ENCODE measurements around the gene AMPH. TPM values are rescaled to one million over a fixed set of nuclear protein-coding genes. Genes with fewer than 3 reads are reported as not detected.

Gene AMPH
- total RNA-seq, 1 donor: not detected

- no peak for DNase-seq (ENCODE audit: low read depth in 2 of 3, low spot score in 2 of 3)
These were observed 153.8 kb downstream of the AMPH start for GRCh38 chr7:38477333-38477732.

- DNase-seq (ENCODE audit: low read depth in 2 of 3, low spot score in 2 of 3): no peak
These were observed 154.4 kb downstream of the AMPH start for GRCh38 chr7:38476764-38477163.

DNA sequence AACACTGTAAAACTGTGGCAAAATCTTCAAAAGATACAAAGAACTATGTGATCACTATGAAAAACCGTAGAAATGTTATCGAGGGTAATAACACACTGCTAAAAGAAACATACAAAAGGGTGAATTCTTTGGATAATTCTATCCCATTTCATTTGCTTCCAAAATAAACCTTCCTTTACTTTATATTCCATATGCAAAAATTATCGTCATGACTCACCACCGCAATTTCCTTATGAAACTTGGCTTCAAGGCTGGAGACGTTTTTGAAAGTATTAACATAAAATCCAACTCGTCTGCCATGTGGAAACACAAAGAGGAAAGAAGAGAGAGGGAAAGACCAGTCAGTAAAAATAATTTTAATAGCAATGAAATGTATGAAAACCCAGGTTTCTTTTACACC is 165.2 kb downstream of the AMPH start:
- DNase-seq (ENCODE audit: low read depth in 2 of 3, low spot score in 2 of 3): no peak

DNA sequence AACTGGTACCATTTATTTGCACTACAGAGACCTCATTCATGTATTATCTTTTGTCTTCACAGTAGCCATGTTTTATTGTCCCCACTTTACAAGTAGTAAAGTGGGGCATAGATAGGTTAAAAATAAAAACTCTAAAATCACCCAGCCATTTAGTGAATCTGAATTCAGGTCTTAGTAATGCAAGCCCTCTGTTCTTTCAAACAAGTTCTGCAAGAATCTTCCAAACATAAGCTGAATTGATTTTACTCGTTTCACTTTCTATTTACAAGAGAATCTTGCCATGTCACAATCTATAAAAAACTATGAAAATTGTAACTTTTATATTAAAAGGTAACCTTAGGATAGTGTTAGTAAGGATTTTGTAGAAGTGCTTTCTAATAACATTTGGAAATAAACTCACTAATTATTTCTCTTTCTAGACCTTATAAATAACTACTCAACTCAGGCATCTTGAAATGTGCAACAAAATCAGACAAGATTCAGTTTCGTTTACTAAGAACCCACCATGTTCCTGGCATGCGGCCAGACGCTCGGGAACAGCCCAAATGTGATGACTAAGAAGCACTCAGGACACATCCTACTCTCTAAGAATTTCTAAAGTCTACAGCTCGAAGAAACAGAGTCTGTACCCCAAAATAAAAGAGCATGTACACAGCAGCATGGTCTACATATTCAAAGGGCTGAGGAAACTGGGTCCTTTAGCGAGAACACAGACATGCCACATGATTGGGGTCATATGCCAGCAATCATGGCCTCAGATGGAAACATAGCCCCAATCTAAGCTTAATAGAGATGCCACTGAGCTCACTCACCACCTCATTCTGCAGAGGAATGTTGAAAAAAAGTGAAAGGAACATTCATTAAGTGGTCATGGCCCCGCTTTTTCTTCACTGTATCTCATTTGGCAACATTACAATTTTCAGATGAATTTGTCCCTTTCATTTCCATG is 167.6 kb downstream of the AMPH start:
- peak; percentile 5 to 79 (median 55) for DNase-seq (ENCODE audit: low read depth in 2 of 3, low spot score in 2 of 3)

GRCh38 chr7:38462819-38463218 is 168.4 kb downstream of the AMPH start:
- DNase-seq (ENCODE audit: low read depth in 2 of 3, low spot score in 2 of 3): no peak

GRCh38 chr7:38461887-38462286 is 169.3 kb downstream of the AMPH start:
- no peak for DNase-seq (ENCODE audit: low read depth in 2 of 3, low spot score in 2 of 3)

GRCh38 chr7:38453826-38454225 is 177.3 kb downstream of the AMPH start:
- no peak for DNase-seq (ENCODE audit: low read depth in 2 of 3, low spot score in 2 of 3)

- no peak for DNase-seq (ENCODE audit: low read depth in 2 of 3, low spot score in 2 of 3)
These were observed 178.0 kb downstream of the AMPH start for GRCh38 chr7:38453168-38453567.

- no peak for DNase-seq (ENCODE audit: low read depth in 2 of 3, low spot score in 2 of 3)
These were observed 178.5 kb downstream of the AMPH start for GRCh38 chr7:38452681-38453108.

DNA sequence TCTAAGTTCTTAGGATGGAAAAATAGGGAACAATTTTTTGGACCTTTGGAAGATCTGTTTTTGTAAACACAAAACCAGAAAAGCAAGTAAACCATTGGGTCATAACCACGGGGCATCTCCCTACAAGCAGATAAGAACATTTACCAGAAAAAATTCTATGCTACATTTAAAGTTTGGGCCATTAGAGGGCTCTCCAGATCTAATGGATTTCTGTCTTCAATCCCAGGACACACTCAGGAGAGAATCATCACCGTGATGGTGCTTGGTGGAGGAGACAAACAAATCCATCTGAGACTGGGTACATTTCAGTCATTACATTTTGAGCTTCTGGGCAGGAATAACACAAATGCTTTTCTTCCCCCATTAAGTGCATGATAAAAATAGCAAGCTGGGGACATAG is 179.3 kb downstream of the AMPH start:
- no peak for DNase-seq (ENCODE audit: low read depth in 2 of 3, low spot score in 2 of 3)

- no peak for DNase-seq (ENCODE audit: low read depth in 2 of 3, low spot score in 2 of 3)
These were observed 182.5 kb downstream of the AMPH start for GRCh38 chr7:38448584-38449234.

DNA sequence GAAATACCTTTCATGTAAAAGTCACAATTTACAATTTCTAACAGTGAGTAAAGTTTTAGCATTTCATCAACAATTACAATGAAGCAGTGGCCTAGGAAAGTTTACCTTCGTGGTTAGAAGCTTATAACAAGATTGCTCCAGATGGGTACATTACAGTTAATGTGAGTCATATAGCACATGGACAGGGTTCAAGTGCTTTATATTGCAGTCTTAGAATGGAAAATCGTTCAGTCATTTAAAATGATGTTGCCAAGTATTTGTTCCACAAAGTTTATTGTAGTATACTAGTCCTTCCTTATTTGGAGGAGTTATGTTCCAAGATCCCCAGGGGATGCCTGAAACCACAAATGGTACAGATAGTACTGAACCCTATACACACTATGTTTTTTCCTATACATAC is 183.1 kb downstream of the AMPH start:
- DNase-seq (ENCODE audit: low read depth in 2 of 3, low spot score in 2 of 3): no peak

GRCh38 chr7:38438970-38439369 is 192.2 kb downstream of the AMPH start:
- DNase-seq (ENCODE audit: low read depth in 2 of 3, low spot score in 2 of 3): no peak

- no peak for DNase-seq (ENCODE audit: low read depth in 2 of 3, low spot score in 2 of 3)
These were observed 198.5 kb downstream of the AMPH start for GRCh38 chr7:38432671-38433070.

GRCh38 chr7:38432080-38432479 is 199.1 kb downstream of the AMPH start:
- DNase-seq (ENCODE audit: low read depth in 2 of 3, low spot score in 2 of 3): no peak

DNA sequence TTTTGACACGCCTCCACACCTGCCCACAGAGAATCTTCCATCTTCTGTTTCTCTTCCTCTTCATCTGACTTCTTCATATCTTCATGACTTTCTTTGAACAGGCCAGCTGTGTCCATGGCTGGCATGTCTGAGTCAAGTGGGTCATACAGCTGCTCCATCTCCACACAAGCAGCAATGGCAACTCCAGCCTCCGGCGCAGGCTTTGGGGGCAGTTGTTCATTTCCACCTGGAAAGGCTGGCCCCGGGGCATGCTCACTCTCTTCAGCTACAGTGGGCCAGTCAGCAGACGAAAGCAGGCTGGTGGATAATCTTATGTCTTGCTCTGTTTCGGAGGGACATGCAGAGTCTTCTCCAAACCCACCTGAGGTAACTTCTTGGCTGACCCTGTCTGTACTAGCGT is 202.1 kb downstream of the AMPH start:
- DNase-seq (ENCODE audit: low read depth in 2 of 3, low spot score in 2 of 3): no peak

GRCh38 chr7:38428041-38428440 is 203.1 kb downstream of the AMPH start:
- no peak for DNase-seq (ENCODE audit: low read depth in 2 of 3, low spot score in 2 of 3)

GRCh38 chr7:38427279-38427955 is 203.8 kb downstream of the AMPH start:
- DNase-seq (ENCODE audit: low read depth in 2 of 3, low spot score in 2 of 3): no peak

- no peak for DNase-seq (ENCODE audit: low read depth in 2 of 3, low spot score in 2 of 3)
These were observed 205.7 kb downstream of the AMPH start for GRCh38 chr7:38425509-38425908.

- DNase-seq (ENCODE audit: low read depth in 2 of 3, low spot score in 2 of 3): no peak
These were observed 206.3 kb downstream of the AMPH start for GRCh38 chr7:38424750-38425463.

- DNase-seq (ENCODE audit: low read depth in 2 of 3, low spot score in 2 of 3): peak in 1 of 3 donors; percentile 69
These were observed 217.4 kb downstream of the AMPH start for GRCh38 chr7:38413784-38414183.

All from hematopoietic multipotent progenitor cell (in vitro differentiated cells).